ENCODE data around the gene PRPF40A. TPM values are rescaled to one million over a fixed set of nuclear protein-coding genes. Genes with fewer than 3 reads are reported as not detected.

PRPF40A gene
- total and polyA plus RNA-seq, 9 of the 15 experiments (the other 6 are each of a cell fraction or from before 2014, with no cell fraction given): 168 to 304 (median 264) TPM

GRCh38 chr2:152717228-152718075 is at the start of gene PRPF40A (continued):
- TF ChIP-seq TBP (optimal IDR thresholded peaks at IDR 0.05; ENCODE audit: low read depth, low read length) (peak; percentile 91), CEBPB (tag; IDR thresholded peaks at IDR 0.05) (no peak), HMGN3 (IDR thresholded peaks at IDR 0.05; ENCODE audit: borderline replicate concordance, extremely low read depth, insufficient read length, low read depth, low read length) (peak; percentile 33), XRCC4 (IDR thresholded peaks at IDR 0.05; ENCODE audit: extremely low read depth, insufficient read depth, insufficient read length) (no peak), ZNF347 (CRISPR knock-in tag; IDR thresholded peaks at IDR 0.05; ENCODE audit: low read depth) (no peak), ZNF830 (CRISPR knock-in tag; IDR thresholded peaks at IDR 0.05) (no peak; the same call in 1 of the 2 replicates), L3MBTL2 (IDR thresholded peaks at IDR 0.05) (no peak; the same call in 1 of the 2 replicates), LARP7 (IDR thresholded peaks at IDR 0.05) (0 out of 2 replicates have a peak, but pooled peaks have one; percentile 2), ZNF76 (CRISPR knock-in tag; IDR thresholded peaks at IDR 0.05; ENCODE audit: borderline replicate concordance) (no peak), ZNF354B (CRISPR knock-in tag; IDR thresholded peaks at IDR 0.05) (no peak), FIP1L1 (IDR thresholded peaks at IDR 0.05; ENCODE audit: low read depth, low read length, poor library complexity, severe bottlenecking) (no peak), ZBTB26 (CRISPR knock-in tag; IDR thresholded peaks at IDR 0.05) (no peak), E2F4 (CRISPR knock-in tag; IDR thresholded peaks at IDR 0.05; ENCODE audit: low read depth) (no peak; the same call in 1 of the 2 replicates), ZNF175 (CRISPR knock-in tag; IDR thresholded peaks at IDR 0.05; ENCODE audit: low read depth) (no peak; the same call in 1 of the 2 replicates), ZBTB2 (IDR thresholded peaks at IDR 0.05) (peak; percentile 65; the same call in 1 of the 2 replicates), ARID1B (IDR thresholded peaks at IDR 0.05) (no peak), MEF2A (IDR thresholded peaks at IDR 0.05; ENCODE audit: control insufficient read depth, low read depth, low read length) (no peak), CXXC5 (CRISPR knock-in tag; IDR thresholded peaks at IDR 0.05) (peak; percentile 91), NCOA2 (IDR thresholded peaks at IDR 0.05; ENCODE audit: partially characterized antibody in 2 of 2) (no peak), GTF2B (IDR thresholded peaks at IDR 0.05; ENCODE audit: extremely low read depth, insufficient read length) (no peak), ZBTB34 (CRISPR knock-in tag; IDR thresholded peaks at IDR 0.05) (no peak)
